ENCODE measurements around the gene PARD3. TPM values are rescaled to one million over a fixed set of nuclear protein-coding genes. Genes with fewer than 3 reads are reported as not detected.

The PARD3 gene
- polyA plus RNA-seq, 2 of the 4 experiments (the other 2 are of a cell fraction), result 110 to 200 TPM

DNA sequence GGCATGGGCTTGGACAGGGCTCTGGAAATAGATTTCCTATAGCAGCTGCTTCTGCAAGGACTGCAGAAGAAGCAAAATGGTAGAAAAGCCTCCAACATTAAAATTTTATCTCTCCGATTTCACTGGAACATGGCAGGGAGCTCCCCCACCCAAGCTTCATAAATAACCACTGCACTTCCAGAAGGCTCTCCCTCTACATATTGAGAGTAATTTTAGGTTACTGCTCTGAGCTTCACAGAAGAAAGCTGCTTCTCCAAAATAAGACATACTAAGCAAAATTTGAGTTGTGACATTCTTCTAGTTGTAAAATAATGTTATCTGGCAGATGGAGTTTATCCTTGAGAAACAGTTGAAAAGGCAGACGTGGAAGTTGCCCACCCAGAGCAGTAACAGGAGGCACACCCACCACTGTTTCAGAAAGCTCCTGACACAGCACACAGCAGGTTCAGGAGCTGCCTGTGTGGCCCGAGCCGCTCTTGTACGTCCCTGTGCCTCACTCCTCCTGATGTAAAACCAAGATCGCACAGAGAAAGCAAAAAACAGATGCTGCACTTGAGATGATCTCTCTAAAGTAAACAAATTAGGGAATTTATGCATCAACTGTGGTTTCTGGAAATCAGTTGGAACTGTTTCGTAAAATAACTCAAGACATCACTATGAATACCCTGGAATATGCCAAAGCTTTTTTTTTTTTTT, 621.0 kb downstream of the PARD3 start:
- Histone ChIP-seq H3K9me3 (no peaks in the 10 kb centered on the region), H3K27ac (no peak overlapping the region), H3K4me3 (no peak overlapping the region), H3K4me1 (peaks cover 17% of the 10 kb centered on the region), H3K4me2 (no peak overlapping the region)
- DNase-seq (ENCODE audit: low read depth in 1 of 2, low spot score in 1 of 2) (no peak), FAIRE-seq (no peak), ATAC-seq (no peak)
- WGBS (ENCODE audit: missing lambda C conversion rate), result 90% methylated on average over 7 of the region's 7 CpGs
- ChIA-PET POLR2A (no interaction called here), CTCF (interaction anchor here (0.8 kb wide), 1 partner anchor 12 kb away, joined by 3 read pairs; no protein-coding TSS in a partner anchor)
- TF ChIP-seq, protein P1, sequence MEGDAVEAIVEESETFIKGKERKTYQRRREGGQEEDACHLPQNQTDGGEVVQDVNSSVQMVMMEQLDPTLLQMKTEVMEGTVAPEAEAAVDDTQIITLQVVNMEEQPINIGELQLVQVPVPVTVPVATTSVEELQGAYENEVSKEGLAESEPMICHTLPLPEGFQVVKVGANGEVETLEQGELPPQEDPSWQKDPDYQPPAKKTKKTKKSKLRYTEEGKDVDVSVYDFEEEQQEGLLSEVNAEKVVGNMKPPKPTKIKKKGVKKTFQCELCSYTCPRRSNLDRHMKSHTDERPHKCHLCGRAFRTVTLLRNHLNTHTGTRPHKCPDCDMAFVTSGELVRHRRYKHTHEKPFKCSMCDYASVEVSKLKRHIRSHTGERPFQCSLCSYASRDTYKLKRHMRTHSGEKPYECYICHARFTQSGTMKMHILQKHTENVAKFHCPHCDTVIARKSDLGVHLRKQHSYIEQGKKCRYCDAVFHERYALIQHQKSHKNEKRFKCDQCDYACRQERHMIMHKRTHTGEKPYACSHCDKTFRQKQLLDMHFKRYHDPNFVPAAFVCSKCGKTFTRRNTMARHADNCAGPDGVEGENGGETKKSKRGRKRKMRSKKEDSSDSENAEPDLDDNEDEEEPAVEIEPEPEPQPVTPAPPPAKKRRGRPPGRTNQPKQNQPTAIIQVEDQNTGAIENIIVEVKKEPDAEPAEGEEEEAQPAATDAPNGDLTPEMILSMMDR (IDR thresholded peaks at IDR 0.05), result no peak
- TF ChIP-seq BCL3 (IDR thresholded peaks at IDR 0.05) (no peak), EHF (CRISPR knock-in tag; IDR thresholded peaks at IDR 0.05) (no peak), POLR2A (IDR thresholded peaks at IDR 0.05; ENCODE audit: low read length) (no peak), HEYL (CRISPR knock-in tag; IDR thresholded peaks at IDR 0.05) (no peak), CHD2 (IDR thresholded peaks at IDR 0.05; ENCODE audit: low read length, partially characterized antibody) (no peak)

DNA sequence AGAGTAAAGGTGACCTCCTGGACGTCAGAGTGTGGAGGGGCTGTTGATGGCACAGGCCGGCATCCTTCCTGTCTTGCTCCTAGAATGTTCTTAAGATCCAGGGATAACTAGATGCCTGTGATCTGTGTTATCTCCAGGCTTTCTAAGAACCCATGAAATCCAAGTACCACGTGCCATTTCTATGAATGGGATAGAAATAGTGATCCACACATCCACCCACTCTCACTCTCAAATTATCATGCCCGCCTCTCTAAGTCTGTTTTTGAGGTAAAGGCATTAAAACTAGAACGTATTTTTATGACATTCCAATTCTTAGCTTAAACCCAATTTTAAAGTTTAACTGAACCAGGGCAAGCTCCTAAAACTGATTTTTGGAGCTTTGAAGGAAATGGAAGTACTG, 622.5 kb downstream of the PARD3 start:
- H3K9me3 ChIP-seq, result no peaks in the 10 kb centered on the region
- no peak overlapping the region for H3K4me3 ChIP-seq
- no peak overlapping the region for H3K4me2 ChIP-seq
- DNase-seq (ENCODE audit: low read depth in 1 of 2, low spot score in 1 of 2) (no peak), ATAC-seq (no peak), FAIRE-seq (no peak)
- peaks cover 3% of the 10 kb centered on the region; the same call in 2 of the 3 replicates for H3K4me1 ChIP-seq
- CTCF ChIA-PET, result no interaction called here
- TF ChIP-seq ZNF302 (CRISPR knock-in tag; IDR thresholded peaks at IDR 0.05) (no peak), E2F6 (IDR thresholded peaks at IDR 0.05; ENCODE audit: borderline replicate concordance, low read depth) (no peak), BCL3 (IDR thresholded peaks at IDR 0.05) (no peak)
- TF ChIP-seq, protein P2, sequence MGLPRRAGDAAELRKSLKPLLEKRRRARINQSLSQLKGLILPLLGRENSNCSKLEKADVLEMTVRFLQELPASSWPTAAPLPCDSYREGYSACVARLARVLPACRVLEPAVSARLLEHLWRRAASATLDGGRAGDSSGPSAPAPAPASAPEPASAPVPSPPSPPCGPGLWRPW (IDR thresholded peaks at IDR 0.05), result no peak
- POLR2A ChIA-PET, result no interaction called here
- WGBS (ENCODE audit: missing lambda C conversion rate), result 83% methylated on average over 5 of the region's 5 CpGs
- no peak overlapping the region for H3K27ac ChIP-seq

GRCh38 chr10:34191406-34191805, 623.7 kb downstream of the PARD3 start:
- CTCF ChIA-PET, result interaction anchor here (0.8 kb wide), 1 partner anchor 286 kb away, joined by 4 read pairs; no protein-coding TSS in a partner anchor
- no peak overlapping the region for H3K4me2 ChIP-seq
- TF ChIP-seq CHD2 (IDR thresholded peaks at IDR 0.05; ENCODE audit: low read length, partially characterized antibody), result no peak
- TF ChIP-seq, protein P3, sequence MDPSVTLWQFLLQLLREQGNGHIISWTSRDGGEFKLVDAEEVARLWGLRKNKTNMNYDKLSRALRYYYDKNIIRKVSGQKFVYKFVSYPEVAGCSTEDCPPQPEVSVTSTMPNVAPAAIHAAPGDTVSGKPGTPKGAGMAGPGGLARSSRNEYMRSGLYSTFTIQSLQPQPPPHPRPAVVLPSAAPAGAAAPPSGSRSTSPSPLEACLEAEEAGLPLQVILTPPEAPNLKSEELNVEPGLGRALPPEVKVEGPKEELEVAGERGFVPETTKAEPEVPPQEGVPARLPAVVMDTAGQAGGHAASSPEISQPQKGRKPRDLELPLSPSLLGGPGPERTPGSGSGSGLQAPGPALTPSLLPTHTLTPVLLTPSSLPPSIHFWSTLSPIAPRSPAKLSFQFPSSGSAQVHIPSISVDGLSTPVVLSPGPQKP (IDR thresholded peaks at IDR 0.05; ENCODE audit: low read depth, low read length), result no peak
- no peak for TF ChIP-seq CEBPB (IDR thresholded peaks at IDR 0.05)
- no peak for TF ChIP-seq NR3C1 (IDR thresholded peaks at IDR 0.05)
- no peak for TF ChIP-seq RFX5 (IDR thresholded peaks at IDR 0.05)
- no peak for TF ChIP-seq HEYL (CRISPR knock-in tag; IDR thresholded peaks at IDR 0.05)
- TF ChIP-seq, protein P1 (IDR thresholded peaks at IDR 0.05), result no peak
- no peak for TF ChIP-seq KDM5A (IDR thresholded peaks at IDR 0.05)
- TF ChIP-seq E2F6 (IDR thresholded peaks at IDR 0.05; ENCODE audit: borderline replicate concordance, low read depth), result no peak
- ATAC-seq (no peak), DNase-seq (ENCODE audit: low read depth in 1 of 2, low spot score in 1 of 2) (no peak), FAIRE-seq (no peak)
- no peak overlapping the region for H3K4me3 ChIP-seq
- H3K27ac ChIP-seq, result no peak overlapping the region
- POLR2A ChIA-PET, result no interaction called here
- no peaks in the 10 kb centered on the region for H3K9me3 ChIP-seq
- 74% methylated on average over 3 of the region's 3 CpGs for WGBS (ENCODE audit: missing lambda C conversion rate)
- no peaks in the 10 kb centered on the region for H3K4me1 ChIP-seq

All from A549 (cell line).